CD4-positive, CD25-positive, alpha-beta regulatory T cell (primary cell): ENCODE results near the gene DMD. TPM values are rescaled to one million over a fixed set of nuclear protein-coding genes. Genes with fewer than 3 reads are reported as not detected.

Experiments used
- ATAC-seq, 2 donors: fragments of 150-1000 bp; cut with Tn5 transposase; one replicate each; pipeline ENCODE4 v1.10.0; 2021; ENCODE audit warnings: low read depth in 2 of 2, moderate number of reproducible peaks in 2 of 2, moderate library complexity in 1 of 2
- DNase-seq, 3 donors: peaks; one replicate each; pipeline versions ENCODE4 v3.0.0 to v3.0.0-alpha.2; 2012 to 2022; ENCODE audit warnings: mixed read lengths in 1 of 3
- H3K27ac ChIP-seq: one replicate; pipeline ENCODE4 v1.7.0; 2013; ENCODE audit warnings: mild to moderate bottlenecking, low read length; ENCODE audit not compliant: insufficient read depth, poor library complexity, severe bottlenecking
- H3K27me3 ChIP-seq: one replicate; pipeline ENCODE4 v1.7.0; 2013; ENCODE audit warnings: low read length; ENCODE audit not compliant: control insufficient read depth, insufficient read depth
- H3K36me3 ChIP-seq: one replicate; pipeline ENCODE4 v1.7.0; 2013; ENCODE audit warnings: mild to moderate bottlenecking, low read length, moderate library complexity; ENCODE audit not compliant: control insufficient read depth, insufficient read depth
- H3K4me1 ChIP-seq: 2 replicates; pipeline ENCODE4 v1.7.0; 2013; ENCODE audit warnings: mild to moderate bottlenecking, low read length; ENCODE audit not compliant: insufficient read depth, control insufficient read depth, poor library complexity, severe bottlenecking
- H3K4me3 ChIP-seq: one replicate; pipeline ENCODE4 v1.7.0; 2013; ENCODE audit warnings: low read depth, mild to moderate bottlenecking, low read length, moderate library complexity
- H3K9me3 ChIP-seq, 2 experiments: 1 replicate in 1 of 2; 2 replicates in 1 of 2; pipeline ENCODE4 v1.7.0; 2013; ENCODE audit warnings: low read length in 2 of 2, mild to moderate bottlenecking in 1 of 2, moderate library complexity in 1 of 2; ENCODE audit not compliant: control insufficient read depth in 2 of 2
- H3K27ac Mint-ChIP-seq, 3 donors: one replicate each; pipeline ENCODE4 v1.8.0; 2020 to 2022; ENCODE audit warnings: mild to moderate bottlenecking in 3 of 3, mixed read lengths in 3 of 3, moderate library complexity in 2 of 3
- H3K27me3 Mint-ChIP-seq: one replicate; pipeline ENCODE4 v1.8.0; 2022; ENCODE audit warnings: mild to moderate bottlenecking, mixed read lengths
- H3K36me3 Mint-ChIP-seq: one replicate; pipeline ENCODE4 v1.8.0; 2020; ENCODE audit warnings: mixed read lengths
- H3K4me1 Mint-ChIP-seq, 4 donors: one replicate each; pipeline ENCODE4 v1.8.0; 2020 to 2022; ENCODE audit warnings: mixed read lengths in 4 of 4, mild to moderate bottlenecking in 1 of 4
- H3K4me3 Mint-ChIP-seq, 4 donors: one replicate each; pipeline ENCODE4 v1.8.0; 2020 to 2022; ENCODE audit warnings: mild to moderate bottlenecking in 4 of 4, mixed read lengths in 4 of 4, moderate library complexity in 3 of 4
- H3K9me3 Mint-ChIP-seq, 7 donors: one replicate each; pipeline ENCODE4 v1.8.0; 2020 to 2022; ENCODE audit warnings: mixed read lengths in 7 of 7, mild to moderate bottlenecking in 3 of 7, moderate library complexity in 2 of 7
- polyA plus RNA-seq, 4 donors: library from polyadenylated mRNA; unstranded; fragments of 300-500 nt; fragmentation: Illumina TruSeq; gene quantifications; one replicate each; pipeline ENCODE4 v1.2.3, GENCODE V29; 2021
- total RNA-seq: library from RNA; stranded (reverse); gene quantifications from one replicate; pipeline ENCODE4 v1.2.3, GENCODE V29; 2022

DMD gene
- total and polyA plus RNA-seq, 5 donors from 2014 or later: 0.20 to 2.8 (median 0.98) TPM

- Mint-ChIP-seq H3K27me3 (no peaks in the 10 kb centered on the region), H3K4me1 (no peaks in the 10 kb centered on the region), H3K36me3 (no peaks in the 10 kb centered on the region), H3K4me3 (no peak overlapping the region), H3K27ac (no peak overlapping the region), H3K9me3 (peaks cover 0 to 3% (median 0%) of the 10 kb centered on the region in 7 donors)
- Histone ChIP-seq H3K27me3 (no peaks in the 10 kb centered on the region), H3K9me3 (no peaks in the 10 kb centered on the region), H3K4me3 (no peak overlapping the region), H3K36me3 (no peaks in the 10 kb centered on the region), H3K27ac (no peak overlapping the region), H3K4me1 (no peaks in the 10 kb centered on the region)
- ATAC-seq: no peak
- DNase-seq: no peak
Observed at GRCh38 chrX:31215277-31215815, 1996.0 kb downstream of the DMD start.

DNA sequence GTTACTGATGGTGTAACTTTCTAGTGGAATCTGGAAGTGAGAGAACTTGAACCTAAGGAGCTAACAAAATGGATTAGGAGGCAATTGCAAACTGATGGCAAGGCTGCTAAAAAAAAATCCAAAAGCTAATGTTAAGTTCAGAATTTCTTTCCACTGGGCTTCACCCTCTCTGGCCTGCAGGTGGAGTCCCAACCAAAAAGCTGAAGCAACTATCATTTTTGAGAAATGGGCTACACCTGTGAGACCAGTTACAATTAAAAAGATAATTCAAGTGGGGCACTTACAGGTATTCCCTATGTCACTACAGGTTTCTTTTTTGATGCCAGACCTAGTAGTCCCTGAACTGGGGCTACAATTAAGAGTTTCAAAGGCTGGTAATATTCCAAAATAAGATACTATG lies 1997.4 kb downstream of the DMD start:
- Histone ChIP-seq H3K4me1 (no peaks in the 10 kb centered on the region), H3K36me3 (no peaks in the 10 kb centered on the region), H3K27ac (no peak overlapping the region), H3K27me3 (no peaks in the 10 kb centered on the region), H3K4me3 (no peak overlapping the region), H3K9me3 (no peaks in the 10 kb centered on the region)
- Mint-ChIP-seq H3K4me1 (no peaks in the 10 kb centered on the region), H3K27ac (no peak overlapping the region), H3K27me3 (no peaks in the 10 kb centered on the region), H3K9me3 (peaks cover 0 to 3% (median 0%) of the 10 kb centered on the region in 7 donors), H3K4me3 (no peak overlapping the region), H3K36me3 (no peaks in the 10 kb centered on the region)
- ATAC-seq: no peak
- no peak for DNase-seq

GRCh38 chrX:31212856-31213748 lies 1998.2 kb downstream of the DMD start:
- no peaks in the 10 kb centered on the region for H3K36me3 Mint-ChIP-seq
- Histone ChIP-seq H3K27ac (no peak overlapping the region), H3K4me3 (no peak overlapping the region), H3K9me3 (no peaks in the 10 kb centered on the region), H3K4me1 (no peaks in the 10 kb centered on the region), H3K27me3 (no peaks in the 10 kb centered on the region), H3K36me3 (no peaks in the 10 kb centered on the region)
- peaks cover 0 to 3% (median 0%) of the 10 kb centered on the region in 7 donors for H3K9me3 Mint-ChIP-seq
- no peaks in the 10 kb centered on the region for H3K27me3 Mint-ChIP-seq
- H3K4me1 Mint-ChIP-seq: no peaks in the 10 kb centered on the region
- H3K27ac Mint-ChIP-seq: no peak overlapping the region
- DNase-seq (no peak), ATAC-seq (no peak)
- no peak overlapping the region for H3K4me3 Mint-ChIP-seq

DNA sequence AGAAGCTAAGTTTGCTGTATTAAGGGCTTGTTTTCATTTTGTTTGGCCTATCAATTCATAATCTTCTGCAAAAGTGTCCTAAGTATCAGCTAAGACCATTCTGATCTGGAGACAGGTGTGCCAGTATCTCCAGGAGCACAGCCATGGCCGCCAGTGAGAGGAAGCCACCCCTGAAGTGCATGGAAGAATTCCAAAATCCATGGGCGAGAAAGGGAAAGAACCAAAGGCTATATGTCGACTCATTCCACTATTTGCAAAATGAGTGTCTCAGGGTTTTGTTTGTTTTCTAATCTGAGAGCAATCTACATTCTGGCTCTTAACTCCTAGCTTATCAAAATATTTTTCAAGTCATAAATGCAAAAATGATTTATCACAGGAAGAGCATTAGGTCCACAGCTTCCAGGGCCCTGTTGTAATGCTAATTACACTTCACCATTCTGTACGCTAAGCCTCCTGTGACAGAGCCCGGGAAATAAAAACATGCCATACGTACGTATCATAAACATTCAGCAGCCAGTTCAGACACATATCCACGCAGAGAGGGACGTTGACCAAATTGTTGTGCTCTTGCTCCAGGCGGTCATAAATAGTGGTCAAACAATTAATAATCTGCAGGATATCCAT lies 2002.2 kb downstream of the DMD start:
- Mint-ChIP-seq H3K27ac (no peak overlapping the region), H3K27me3 (no peaks in the 10 kb centered on the region), H3K4me3 (no peak overlapping the region), H3K4me1 (no peaks in the 10 kb centered on the region), H3K36me3 (no peaks in the 10 kb centered on the region), H3K9me3 (no peaks in the 10 kb centered on the region)
- DNase-seq (no peak), ATAC-seq (no peak)
- Histone ChIP-seq H3K36me3 (no peaks in the 10 kb centered on the region), H3K9me3 (no peaks in the 10 kb centered on the region), H3K27me3 (no peaks in the 10 kb centered on the region), H3K4me3 (no peak overlapping the region), H3K4me1 (no peaks in the 10 kb centered on the region), H3K27ac (no peak overlapping the region)

DNA sequence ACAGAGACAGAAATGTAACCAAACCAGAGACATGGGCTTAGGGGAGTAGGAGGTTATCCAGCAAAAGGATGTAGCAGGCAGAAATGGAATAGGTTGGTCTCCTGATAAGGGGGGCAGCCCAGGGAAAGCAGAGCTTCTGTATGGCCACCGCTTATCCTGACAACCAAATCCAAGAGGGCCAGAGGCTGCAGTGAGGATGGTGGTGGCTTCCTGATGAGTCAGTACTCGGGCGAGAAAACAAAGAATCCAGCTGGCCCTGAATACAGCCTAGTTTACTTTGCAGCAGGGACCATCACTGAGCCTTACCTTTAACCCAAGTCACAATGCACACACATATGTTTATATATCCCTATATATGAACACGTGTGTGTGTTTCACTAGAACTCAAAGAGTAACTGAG lies 2009.8 kb downstream of the DMD start:
- Histone ChIP-seq H3K4me3 (no peak overlapping the region), H3K36me3 (no peaks in the 10 kb centered on the region), H3K9me3 (no peaks in the 10 kb centered on the region), H3K4me1 (no peaks in the 10 kb centered on the region), H3K27me3 (no peaks in the 10 kb centered on the region), H3K27ac (no peak overlapping the region)
- H3K36me3 Mint-ChIP-seq: no peaks in the 10 kb centered on the region
- H3K27ac Mint-ChIP-seq: peak overlapping the region in 1 of 3 donors; percentile 29
- no peaks in the 10 kb centered on the region for H3K4me1 Mint-ChIP-seq
- DNase-seq: no peak
- H3K9me3 Mint-ChIP-seq: peaks cover 0 to 1% (median 0%) of the 10 kb centered on the region in 7 donors
- ATAC-seq: no peak
- no peak overlapping the region for H3K4me3 Mint-ChIP-seq
- H3K27me3 Mint-ChIP-seq: no peaks in the 10 kb centered on the region

GRCh38 chrX:31200430-31200829 lies 2010.9 kb downstream of the DMD start:
- DNase-seq (no peak), ATAC-seq (no peak)
- H3K4me1 Mint-ChIP-seq: no peaks in the 10 kb centered on the region
- no peak overlapping the region for H3K4me3 Mint-ChIP-seq
- no peaks in the 10 kb centered on the region for H3K4me1 ChIP-seq
- H3K27ac Mint-ChIP-seq: peak overlapping the region in 1 of 3 donors; percentile 24
- H3K27me3 Mint-ChIP-seq: no peaks in the 10 kb centered on the region
- no peaks in the 10 kb centered on the region for H3K36me3 Mint-ChIP-seq
- H3K4me3 ChIP-seq: no peak overlapping the region
- H3K36me3 ChIP-seq: no peaks in the 10 kb centered on the region
- H3K27ac ChIP-seq: no peak overlapping the region
- no peaks in the 10 kb centered on the region for H3K27me3 ChIP-seq
- H3K9me3 ChIP-seq: no peaks in the 10 kb centered on the region
- H3K9me3 Mint-ChIP-seq: peaks cover 0 to 4% (median 0%) of the 10 kb centered on the region in 7 donors

GRCh38 chrX:31199840-31200114 lies 2011.6 kb downstream of the DMD start:
- ATAC-seq (no peak), DNase-seq (no peak)
- Histone ChIP-seq H3K4me3 (no peak overlapping the region), H3K27me3 (no peaks in the 10 kb centered on the region), H3K27ac (no peak overlapping the region), H3K4me1 (no peaks in the 10 kb centered on the region), H3K9me3 (no peaks in the 10 kb centered on the region), H3K36me3 (no peaks in the 10 kb centered on the region)
- Mint-ChIP-seq H3K4me3 (no peak overlapping the region), H3K9me3 (peaks cover 0 to 4% (median 0%) of the 10 kb centered on the region in 7 donors), H3K27me3 (no peaks in the 10 kb centered on the region), H3K27ac (no peak overlapping the region), H3K36me3 (no peaks in the 10 kb centered on the region), H3K4me1 (no peaks in the 10 kb centered on the region)
